ENCODE measurements around the gene DAZAP2. TPM values are rescaled to one million over a fixed set of nuclear protein-coding genes. Genes with fewer than 3 reads are reported as not detected.
A peak's percentile ranks its signal among the peaks of the same experiment; 100 is the strongest.

The DAZAP2 gene, protein sequence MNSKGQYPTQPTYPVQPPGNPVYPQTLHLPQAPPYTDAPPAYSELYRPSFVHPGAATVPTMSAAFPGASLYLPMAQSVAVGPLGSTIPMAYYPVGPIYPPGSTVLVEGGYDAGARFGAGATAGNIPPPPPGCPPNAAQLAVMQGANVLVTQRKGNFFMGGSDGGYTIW
- total RNA-seq, result 259 TPM
- long read RNA-seq, transcript DAZAP2-206 (2 exons, 598 nt), result minor isoform, 5 of 562 reads
- long read RNA-seq, transcript DAZAP2-214 (2 exons, 3,664 nt), result minor isoform, 10 of 562 reads
- long read RNA-seq, transcript DAZAP2-201 (4 exons, 2,598 nt), result major isoform, 482 of 562 reads
- long read RNA-seq, partial matches to known transcripts, result 2 of 562 reads
- long read RNA-seq, other reads (novel, unspliced or antisense), result 56 of 562 reads

DNA sequence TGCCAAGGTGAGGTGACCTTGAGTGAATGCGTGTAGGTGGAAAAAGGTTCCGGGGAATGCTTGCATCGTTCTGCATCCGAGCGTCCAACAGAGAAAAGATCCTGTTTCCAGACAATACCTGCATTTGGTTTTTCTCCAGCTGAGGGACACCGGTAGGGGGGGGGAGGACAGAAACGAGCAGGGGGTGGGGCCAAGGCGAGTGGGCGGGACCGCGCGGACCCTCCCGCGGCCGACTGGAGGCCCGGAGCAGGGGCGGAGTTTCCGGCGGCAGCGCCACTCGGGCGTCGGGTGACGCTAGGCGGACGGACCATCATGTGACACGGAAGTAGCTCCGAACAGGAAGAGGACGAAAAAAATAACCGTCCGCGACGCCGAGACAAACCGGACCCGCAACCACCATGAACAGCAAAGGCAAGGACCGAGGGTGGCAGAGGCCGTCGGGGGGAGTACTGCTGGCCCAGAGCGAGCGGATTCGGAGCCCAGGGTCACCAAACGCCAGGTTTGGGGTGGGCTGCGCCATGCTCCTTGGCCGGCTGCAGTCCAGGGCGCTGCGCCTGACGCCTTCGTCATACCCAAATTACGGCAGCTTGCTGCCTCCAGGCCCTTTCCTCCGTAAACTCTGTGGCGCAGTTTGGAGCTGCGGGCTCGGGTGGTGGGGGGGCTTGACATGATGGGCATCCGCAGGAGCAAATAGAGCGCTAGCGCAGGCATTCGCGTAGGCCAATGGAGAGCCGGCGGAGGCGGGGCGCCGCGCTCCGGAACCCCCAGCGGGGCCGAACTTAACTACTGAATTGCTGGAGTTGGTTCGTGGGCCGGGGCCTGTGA is at the start of gene DAZAP2:
Gene DAZAP2 (plus strand): TSS at position 317 of the 825 bp plus-strand sequence. CDS start 82 bp downstream, at position 399.
- H3K27ac ChIP-seq, result peak within 1 kb of the TSS; percentile 100
- intact Hi-C loops (cut with DNase I), result no loop called here
- peak; percentile 98 to 99 for ATAC-seq

DNA sequence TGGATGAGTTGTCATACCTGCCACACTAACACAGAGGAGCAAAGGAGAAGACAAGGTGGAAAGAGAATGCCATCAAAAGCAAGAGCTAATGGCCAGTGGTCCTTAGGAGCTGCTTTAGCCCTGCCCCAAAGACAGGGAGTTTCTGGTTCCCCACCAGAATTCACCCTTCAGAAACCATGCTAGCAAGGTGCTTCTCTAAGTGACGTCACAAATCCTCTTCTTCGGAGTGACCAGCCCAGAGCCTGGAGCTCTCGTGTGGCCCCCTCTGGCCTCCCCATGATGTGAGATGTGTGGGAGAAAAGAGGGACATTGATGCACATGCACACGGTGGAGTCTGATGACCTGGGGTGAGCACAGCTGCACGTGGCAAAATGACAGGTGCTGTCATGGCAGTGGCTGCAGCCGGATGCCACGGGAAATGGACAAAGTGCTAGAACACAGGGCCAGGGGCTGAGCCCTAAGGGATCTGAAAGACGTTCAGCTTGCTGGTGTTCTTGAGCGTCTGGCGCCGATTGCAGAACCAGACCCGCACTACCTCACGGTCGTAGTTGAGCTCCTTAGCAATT is 48.8 kb upstream of the DAZAP2 start:
- Histone ChIP-seq H3K36me3 (peaks cover 29% of the 10 kb centered on the region), H3K27me3 (ENCODE audit: low read depth) (no peaks in the 10 kb centered on the region), H3K4me3 (no peak overlapping the region), H3K4me1 (no peaks in the 10 kb centered on the region), H3K9me3 (no peaks in the 10 kb centered on the region), H3K27ac (no peak overlapping the region)
- DNase-seq (no peak), ATAC-seq (no peak)
- TF ChIP-seq, protein P1, sequence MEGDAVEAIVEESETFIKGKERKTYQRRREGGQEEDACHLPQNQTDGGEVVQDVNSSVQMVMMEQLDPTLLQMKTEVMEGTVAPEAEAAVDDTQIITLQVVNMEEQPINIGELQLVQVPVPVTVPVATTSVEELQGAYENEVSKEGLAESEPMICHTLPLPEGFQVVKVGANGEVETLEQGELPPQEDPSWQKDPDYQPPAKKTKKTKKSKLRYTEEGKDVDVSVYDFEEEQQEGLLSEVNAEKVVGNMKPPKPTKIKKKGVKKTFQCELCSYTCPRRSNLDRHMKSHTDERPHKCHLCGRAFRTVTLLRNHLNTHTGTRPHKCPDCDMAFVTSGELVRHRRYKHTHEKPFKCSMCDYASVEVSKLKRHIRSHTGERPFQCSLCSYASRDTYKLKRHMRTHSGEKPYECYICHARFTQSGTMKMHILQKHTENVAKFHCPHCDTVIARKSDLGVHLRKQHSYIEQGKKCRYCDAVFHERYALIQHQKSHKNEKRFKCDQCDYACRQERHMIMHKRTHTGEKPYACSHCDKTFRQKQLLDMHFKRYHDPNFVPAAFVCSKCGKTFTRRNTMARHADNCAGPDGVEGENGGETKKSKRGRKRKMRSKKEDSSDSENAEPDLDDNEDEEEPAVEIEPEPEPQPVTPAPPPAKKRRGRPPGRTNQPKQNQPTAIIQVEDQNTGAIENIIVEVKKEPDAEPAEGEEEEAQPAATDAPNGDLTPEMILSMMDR (IDR thresholded peaks at IDR 0.05), result no peak
- intact Hi-C loops (cut with DNase I), result no loop called here

More for the DNA sequence above, at the start of gene DAZAP2:
- DNase-seq, result peak; percentile 98
- H3K27me3 ChIP-seq (ENCODE audit: low read depth), result no peaks in the 10 kb centered on the region
- TF ChIP-seq, protein P1 (IDR thresholded peaks at IDR 0.05), result peak; percentile 7
- no peaks in the 10 kb centered on the region for H3K9me3 ChIP-seq
- H3K36me3 ChIP-seq, result peaks cover 37% of the 10 kb centered on the region
- H3K4me1 ChIP-seq, result peaks cover 43% of the 10 kb centered on the region
- peak within 1 kb of the TSS; percentile 96 for H3K4me3 ChIP-seq

DNA sequence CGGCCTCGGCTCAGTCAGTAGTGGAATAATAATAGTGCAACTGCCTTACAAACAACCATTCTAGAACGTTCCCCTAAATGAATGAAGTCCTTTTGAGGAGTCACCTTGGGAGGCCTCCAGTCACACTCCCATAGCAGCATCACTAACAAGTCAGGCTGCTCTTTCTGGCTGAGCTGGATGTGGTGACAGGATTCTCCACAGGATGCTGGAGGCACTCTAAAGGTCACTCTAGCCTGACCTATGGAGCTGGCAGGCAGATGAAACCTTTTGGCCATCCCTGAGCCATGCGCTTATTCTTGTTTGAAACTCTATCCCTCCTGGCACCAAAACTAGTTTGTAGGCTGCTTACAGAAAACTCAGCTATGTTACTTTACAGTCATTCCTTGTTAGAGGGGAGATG is 47.8 kb upstream of the DAZAP2 start:
- Histone ChIP-seq H3K27me3 (ENCODE audit: low read depth) (no peaks in the 10 kb centered on the region), H3K4me3 (no peak overlapping the region), H3K4me1 (no peaks in the 10 kb centered on the region), H3K36me3 (peaks cover 29% of the 10 kb centered on the region), H3K9me3 (no peaks in the 10 kb centered on the region), H3K27ac (no peak overlapping the region)
- DNase-seq (no peak), ATAC-seq (no peak)
- TF ChIP-seq, protein P1 (IDR thresholded peaks at IDR 0.05), result no peak
- intact Hi-C loops (cut with DNase I), result no loop called here

DNA sequence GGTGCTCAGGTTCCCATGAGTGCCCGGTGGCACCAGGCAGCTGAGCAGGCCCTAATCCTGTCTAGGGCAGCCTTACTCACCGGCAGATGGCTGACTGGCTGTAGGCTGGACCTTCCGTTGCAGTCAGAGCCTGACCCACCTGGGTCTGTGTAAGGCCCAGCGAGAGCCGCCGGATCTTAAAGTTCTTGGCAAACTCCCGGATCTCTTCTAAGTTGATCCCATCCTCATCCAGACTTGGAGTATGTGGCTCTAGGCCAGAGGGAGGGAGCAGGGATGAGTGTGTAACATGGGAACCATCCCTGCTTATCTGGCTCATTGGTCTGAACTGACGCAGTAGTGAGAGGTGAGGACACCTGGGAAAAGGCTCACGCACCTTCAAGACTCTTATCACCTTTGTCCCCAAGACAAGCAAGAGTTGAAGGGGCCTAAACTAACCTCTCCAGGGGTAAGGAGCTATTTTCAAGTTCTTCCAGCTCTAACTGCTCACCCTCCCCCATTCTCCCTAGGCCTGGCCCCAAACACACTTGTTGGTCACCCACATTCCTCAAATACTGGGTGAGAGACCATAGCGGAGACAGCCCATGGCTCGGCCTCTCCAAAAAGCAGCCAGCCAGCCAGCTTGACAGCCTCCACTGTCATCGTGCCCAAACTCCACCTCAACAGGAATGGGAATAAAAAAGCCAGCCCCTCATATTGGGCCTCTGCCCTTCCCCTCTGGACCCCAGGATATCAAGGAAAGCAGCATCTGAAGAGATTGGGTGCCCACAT is 46.9 kb upstream of the DAZAP2 start:
- no peaks in the 10 kb centered on the region for H3K4me1 ChIP-seq
- no peaks in the 10 kb centered on the region for H3K9me3 ChIP-seq
- ATAC-seq (no peak), DNase-seq (no peak)
- TF ChIP-seq, protein P1 (IDR thresholded peaks at IDR 0.05), result no peak
- H3K27me3 ChIP-seq (ENCODE audit: low read depth), result no peaks in the 10 kb centered on the region
- peaks cover 29% of the 10 kb centered on the region for H3K36me3 ChIP-seq
- no peak overlapping the region for H3K27ac ChIP-seq
- intact Hi-C loops (cut with DNase I), result no loop called here
- H3K4me3 ChIP-seq, result no peak overlapping the region

DNA sequence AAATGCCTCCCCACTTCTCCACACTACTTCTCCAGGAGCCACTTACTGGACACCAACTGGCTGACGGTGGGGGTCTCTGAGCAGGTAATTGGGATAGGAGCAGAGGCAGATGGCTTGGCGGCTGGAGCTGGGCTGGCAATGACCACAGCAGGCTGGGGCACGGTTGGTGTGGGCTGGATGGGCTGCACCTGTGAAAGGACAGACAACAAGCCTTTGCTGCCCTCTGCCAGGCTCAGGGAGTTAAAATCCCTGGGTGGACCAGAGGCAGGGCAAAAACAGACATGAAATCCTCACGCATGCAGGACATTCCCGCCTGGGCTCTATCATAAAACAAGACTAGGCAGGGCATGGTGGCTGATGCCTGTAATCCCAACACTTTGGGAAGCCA is 46.3 kb upstream of the DAZAP2 start:
- TF ChIP-seq, protein P1 (IDR thresholded peaks at IDR 0.05), result no peak
- H3K4me3 ChIP-seq, result no peak overlapping the region
- H3K27ac ChIP-seq, result no peak overlapping the region
- intact Hi-C loops (cut with DNase I), result no loop called here
- H3K27me3 ChIP-seq (ENCODE audit: low read depth), result no peaks in the 10 kb centered on the region
- H3K9me3 ChIP-seq, result no peaks in the 10 kb centered on the region
- ATAC-seq (no peak), DNase-seq (no peak)
- no peaks in the 10 kb centered on the region for H3K4me1 ChIP-seq
- H3K36me3 ChIP-seq, result peaks cover 29% of the 10 kb centered on the region
